Suppressor macrophage treated with lipopolysaccharide for 1 hour (primary cell): ENCODE measurements around the gene AP3D1.

Source experiments
- DNase-seq, 3 donors: peaks; one replicate each; pipeline ENCODE4 v3.0.0-alpha.2; 2020 to 2022

The AP3D1 gene

GRCh38 chr19:2126879-2127518 is 24.4 kb downstream of the AP3D1 start:
- DNase-seq, result no peak

- peak in 2 of 3 donors; percentile 16 to 28 for DNase-seq
These were observed 27.5 kb downstream of the AP3D1 start for GRCh38 chr19:2123682-2124387.

- no peak for DNase-seq
These were observed 28.4 kb downstream of the AP3D1 start for GRCh38 chr19:2122982-2123381.

- no peak for DNase-seq
These were observed 29.1 kb downstream of the AP3D1 start for GRCh38 chr19:2122251-2122650.

- no peak for DNase-seq
These were observed 29.8 kb downstream of the AP3D1 start for GRCh38 chr19:2121416-2122051.

- DNase-seq, result no peak
These were observed 30.5 kb downstream of the AP3D1 start for GRCh38 chr19:2120821-2121220.

- no peak for DNase-seq
These were observed 31.2 kb downstream of the AP3D1 start for GRCh38 chr19:2119921-2120785.

GRCh38 chr19:2118438-2118837 is 32.9 kb downstream of the AP3D1 start:
- DNase-seq, result no peak

GRCh38 chr19:2117215-2117960 is 34.0 kb downstream of the AP3D1 start:
- no peak for DNase-seq

GRCh38 chr19:2116507-2116906 is 34.9 kb downstream of the AP3D1 start:
- no peak for DNase-seq

GRCh38 chr19:2115911-2116426 is 35.4 kb downstream of the AP3D1 start:
- no peak for DNase-seq

GRCh38 chr19:2115324-2115723 is 36.0 kb downstream of the AP3D1 start:
- no peak for DNase-seq

- no peak for DNase-seq
These were observed 36.5 kb downstream of the AP3D1 start for GRCh38 chr19:2114821-2115220.

GRCh38 chr19:2114218-2114617 is 37.1 kb downstream of the AP3D1 start:
- DNase-seq, result no peak

GRCh38 chr19:2113439-2114211 is 37.7 kb downstream of the AP3D1 start:
- no peak for DNase-seq

GRCh38 chr19:2112516-2113320 is 38.6 kb downstream of the AP3D1 start:
- DNase-seq, result no peak

GRCh38 chr19:2111886-2112285 is 39.5 kb downstream of the AP3D1 start:
- DNase-seq, result no peak

GRCh38 chr19:2111425-2111824 is 39.9 kb downstream of the AP3D1 start:
- DNase-seq, result no peak

- DNase-seq, result no peak
These were observed 40.5 kb downstream of the AP3D1 start for GRCh38 chr19:2110822-2111221.

GRCh38 chr19:2109046-2109864 is 42.1 kb downstream of the AP3D1 start:
- no peak for DNase-seq
